Astrocyte of the hippocampus (primary cell): ENCODE measurements around the gene EXOC2.

Source experiments
- DNase-seq: peaks from one replicate; pipeline ENCODE4 v3.0.0; 2011; ENCODE audit warnings: low read depth, low spot score

The EXOC2 gene

GRCh38 chr6:498795-499231 is 194.1 kb downstream of the EXOC2 start:
- DNase-seq, result no peak

GRCh38 chr6:497258-497657 is 195.7 kb downstream of the EXOC2 start:
- DNase-seq, result no peak

GRCh38 chr6:496649-497048 is 196.3 kb downstream of the EXOC2 start:
- DNase-seq, result no peak

GRCh38 chr6:494394-494793 is 198.5 kb downstream of the EXOC2 start:
- no peak for DNase-seq

- no peak for DNase-seq
Observed at GRCh38 chr6:493840-494239, 199.1 kb downstream of the EXOC2 start.

GRCh38 chr6:492816-493414 is 200.0 kb downstream of the EXOC2 start:
- DNase-seq, result no peak

- DNase-seq, result no peak
Observed at GRCh38 chr6:492178-492577, 200.8 kb downstream of the EXOC2 start.

GRCh38 chr6:491233-491632 is 201.7 kb downstream of the EXOC2 start:
- DNase-seq, result no peak

GRCh38 chr6:490251-491037 is 202.5 kb downstream of the EXOC2 start:
- no peak for DNase-seq

- DNase-seq, result no peak
Observed at GRCh38 chr6:489762-490161, 203.2 kb downstream of the EXOC2 start.

GRCh38 chr6:489001-489400 is 203.9 kb downstream of the EXOC2 start:
- DNase-seq, result no peak

- DNase-seq, result no peak
Observed at GRCh38 chr6:487956-488355, 205.0 kb downstream of the EXOC2 start.

- DNase-seq, result no peak
Observed at GRCh38 chr6:485655-486170, 207.2 kb downstream of the EXOC2 start.

- DNase-seq, result no peak
Observed at GRCh38 chr6:484746-485145, 208.2 kb downstream of the EXOC2 start.

- DNase-seq, result no peak
Observed at GRCh38 chr6:484086-484745, 208.7 kb downstream of the EXOC2 start.

GRCh38 chr6:475314-475713 is 217.6 kb downstream of the EXOC2 start:
- DNase-seq, result no peak

- DNase-seq, result peak; percentile 12
Observed at GRCh38 chr6:474453-475185, 218.3 kb downstream of the EXOC2 start.

- DNase-seq, result no peak
Observed at GRCh38 chr6:473768-474452, 219.0 kb downstream of the EXOC2 start.

GRCh38 chr6:473356-473755 is 219.6 kb downstream of the EXOC2 start:
- DNase-seq, result no peak

GRCh38 chr6:470901-471448 is 222.0 kb downstream of the EXOC2 start:
- no peak for DNase-seq
